ENCODE measurements around the gene SUSD3. TPM values are rescaled to one million over a fixed set of nuclear protein-coding genes. Genes with fewer than 3 reads are reported as not detected.

Gene SUSD3
- total RNA-seq, 120 experiments from 2014 or later: 0.60 to 8.7 (median 2.7) TPM; not detected in 4

Other genes starting within 250 kb of the SUSD3 start
- 10 to 100 TPM; 15.5 to 31.6 (median 21.1) TPM for gene ZNF484, start 180.7 kb upstream of the SUSD3 start, total RNA-seq
- gene FGD3, start 111.2 kb upstream of the SUSD3 start, total RNA-seq: 10 to 100 TPM in 1 of 120 experiments, 1 to 10 TPM in 118, under 1 TPM in 1; 0.84 to 13.0 (median 3.0) TPM
- gene CARD19, start 37.5 kb downstream of the SUSD3 start, total RNA-seq: 10 to 100 TPM; 22.5 to 60.7 (median 38.7) TPM
- 10 to 100 TPM; 22.7 to 61.9 (median 33.5) TPM for gene NINJ1, start 75.5 kb downstream of the SUSD3 start, total RNA-seq
- gene WNK2, start 125.4 kb downstream of the SUSD3 start, total RNA-seq: 100 to 1,000 TPM in 119 of 120 experiments, 10 to 100 TPM in 1; 78.8 to 241 (median 176) TPM

Data from dorsolateral prefrontal cortex (tissue), 118 donors.